ENCODE results near the gene RIPK4. TPM values are rescaled to one million over a fixed set of nuclear protein-coding genes. Genes with fewer than 3 reads are reported as not detected.
"Not testable (repeated sequence)": the region's sequence is repeated elsewhere in the genome, so short reads cannot be mapped to it uniquely, and the experiment has no call there.

The RIPK4 gene
- total RNA-seq, 2 experiments from 2014 or later, result 0.56 to 0.64 TPM

DNA sequence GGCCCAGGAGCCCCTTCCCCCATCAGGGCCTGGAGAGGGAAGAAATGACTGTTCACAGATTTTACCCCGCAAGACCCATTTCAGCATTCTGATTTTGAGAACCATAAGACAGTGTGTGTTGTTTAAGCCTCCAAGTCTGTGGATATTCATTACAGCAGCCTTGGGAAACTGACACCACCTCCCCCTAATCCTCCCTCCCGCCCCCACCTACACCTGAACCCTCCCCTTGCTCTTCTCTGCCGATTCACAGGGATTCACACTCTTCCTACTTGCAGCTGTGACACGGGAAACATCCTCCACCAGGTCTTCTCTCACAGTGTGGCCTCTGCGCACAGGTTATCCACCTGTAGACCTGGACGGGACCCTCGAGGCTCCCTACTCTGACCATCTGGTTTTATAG, 50.1 kb downstream of the RIPK4 start:
- CTCF ChIA-PET, result no interaction called here
- POLR2A ChIA-PET, result no interaction called here
- Mint-ChIP-seq H3K36me3 (ENCODE audit: low read depth) (no peaks in the 10 kb centered on the region), H3K4me1 (peaks cover 5% of the 10 kb centered on the region), H3K27ac (no peak overlapping the region), H3K4me3 (no peak overlapping the region), H3K27me3 (peaks cover 17% of the 10 kb centered on the region), H3K9me3 (ENCODE audit: low read depth) (no peaks in the 10 kb centered on the region)
- ATAC-seq, result no peak
- no peak for DNase-seq
- intact Hi-C loops (cut with DNase I, micrococcal nuclease), result no loop called here

GRCh38 chr21:41715649-41716281, 51.1 kb downstream of the RIPK4 start:
- ATAC-seq, result no peak

GRCh38 chr21:41714299-41714865, 52.5 kb downstream of the RIPK4 start:
- DNase-seq; H3K4me1 Mint-ChIP-seq; H3K9me3 Mint-ChIP-seq (ENCODE audit: low read depth); ATAC-seq; CTCF ChIA-PET; H3K4me3 Mint-ChIP-seq; H3K27ac Mint-ChIP-seq; H3K36me3 Mint-ChIP-seq (ENCODE audit: low read depth); POLR2A ChIA-PET; intact Hi-C loops (cut with DNase I, micrococcal nuclease): not testable (repeated sequence)
- peaks cover 14% of the 10 kb centered on the region for H3K27me3 Mint-ChIP-seq

More at GRCh38 chr21:41715649-41716281, 51.1 kb downstream of the RIPK4 start:
- POLR2A ChIA-PET, result no interaction called here
- H3K4me1 Mint-ChIP-seq, result peaks cover 5% of the 10 kb centered on the region
- intact Hi-C loops (cut with DNase I, micrococcal nuclease), result no loop called here
- no peak overlapping the region for H3K27ac Mint-ChIP-seq
- CTCF ChIA-PET, result no interaction called here
- no peak overlapping the region for H3K4me3 Mint-ChIP-seq
- H3K27me3 Mint-ChIP-seq, result peaks cover 17% of the 10 kb centered on the region
- no peaks in the 10 kb centered on the region for H3K36me3 Mint-ChIP-seq (ENCODE audit: low read depth)
- no peak for DNase-seq
- no peaks in the 10 kb centered on the region for H3K9me3 Mint-ChIP-seq (ENCODE audit: low read depth)

- DNase-seq (no peak), ATAC-seq (no peak)
- Mint-ChIP-seq H3K27me3 (peaks cover 18% of the 10 kb centered on the region), H3K4me3 (no peak overlapping the region), H3K27ac (no peak overlapping the region), H3K36me3 (ENCODE audit: low read depth) (no peaks in the 10 kb centered on the region), H3K4me1 (peaks cover 5% of the 10 kb centered on the region), H3K9me3 (ENCODE audit: low read depth) (no peaks in the 10 kb centered on the region)
- intact Hi-C loops (cut with DNase I, micrococcal nuclease), result no loop called here
- POLR2A ChIA-PET, result no interaction called here
- CTCF ChIA-PET, result no interaction called here
These were observed 53.2 kb downstream of the RIPK4 start for GRCh38 chr21:41713495-41714281.

DNA sequence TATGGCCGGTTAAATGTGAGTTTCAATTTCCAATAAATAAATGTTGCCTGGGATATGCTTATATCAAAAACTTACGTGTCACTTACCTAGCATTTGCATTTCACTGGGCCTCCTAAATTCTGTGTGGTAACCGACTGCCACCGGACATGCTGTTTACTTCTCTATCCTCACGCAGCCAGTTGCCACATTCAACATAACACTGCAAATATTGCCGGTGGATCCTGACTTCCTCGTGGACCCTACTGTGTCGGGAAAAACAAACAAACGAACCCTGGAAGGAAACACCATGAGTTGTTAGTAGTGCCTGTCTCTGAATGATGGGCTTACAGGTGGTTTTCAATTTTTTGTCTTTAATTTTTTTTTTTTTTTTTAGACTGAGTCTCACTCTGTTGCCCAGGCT, 54.1 kb downstream of the RIPK4 start:
- no peak overlapping the region for H3K27ac Mint-ChIP-seq
- ChIA-PET POLR2A (no interaction called here), CTCF (no interaction called here)
- H3K27me3 Mint-ChIP-seq, result peaks cover 21% of the 10 kb centered on the region
- DNase-seq (no peak), ATAC-seq (no peak)
- H3K36me3 Mint-ChIP-seq (ENCODE audit: low read depth), result no peaks in the 10 kb centered on the region
- H3K4me3 Mint-ChIP-seq, result no peak overlapping the region
- intact Hi-C loops (cut with DNase I, micrococcal nuclease), result no loop called here
- H3K4me1 Mint-ChIP-seq, result peaks cover under 1% of the 10 kb centered on the region
- no peaks in the 10 kb centered on the region for H3K9me3 Mint-ChIP-seq (ENCODE audit: low read depth)

- H3K4me1 Mint-ChIP-seq, result peaks cover 4% of the 10 kb centered on the region
- intact Hi-C loops (cut with DNase I, micrococcal nuclease), result no loop called here
- CTCF ChIA-PET, result no interaction called here
- POLR2A ChIA-PET, result no interaction called here
- no peak overlapping the region for H3K4me3 Mint-ChIP-seq
- H3K36me3 Mint-ChIP-seq (ENCODE audit: low read depth), result no peaks in the 10 kb centered on the region
- no peak for DNase-seq
- ATAC-seq, result no peak
- H3K27me3 Mint-ChIP-seq, result peaks cover 21% of the 10 kb centered on the region
- H3K9me3 Mint-ChIP-seq (ENCODE audit: low read depth), result peaks cover 3% of the 10 kb centered on the region
- H3K27ac Mint-ChIP-seq, result no peak overlapping the region
These were observed 54.7 kb downstream of the RIPK4 start for GRCh38 chr21:41712201-41712600.

DNA sequence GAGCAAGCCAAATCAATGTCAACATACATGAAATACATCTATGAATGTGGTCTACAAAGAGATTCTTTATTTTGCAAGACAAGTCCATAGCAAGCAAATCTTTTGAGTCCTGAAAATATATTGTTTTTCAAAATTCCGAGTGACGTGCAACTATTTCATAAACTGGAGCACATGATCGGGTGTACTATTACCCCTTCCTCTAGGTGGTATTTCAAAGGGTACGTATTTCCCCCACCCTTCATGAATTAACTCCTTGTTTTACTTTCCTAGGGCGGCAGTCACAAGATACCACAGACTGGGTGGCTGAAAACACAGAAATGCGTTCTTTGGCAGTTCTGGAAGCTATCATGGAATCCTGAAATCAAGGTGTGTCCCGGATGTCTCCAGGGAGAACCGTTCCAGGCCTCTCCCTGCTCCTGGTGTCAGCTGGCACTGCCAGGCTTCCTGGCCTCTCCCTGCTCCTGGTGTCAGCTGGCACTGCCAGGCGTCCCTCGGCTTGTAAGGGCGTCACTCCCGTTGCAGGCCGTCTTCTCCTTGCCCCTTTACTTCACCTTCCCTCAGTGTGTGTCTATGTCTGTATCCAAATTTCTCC, 55.3 kb downstream of the RIPK4 start:
- Mint-ChIP-seq H3K9me3 (ENCODE audit: low read depth) (peaks cover 8% of the 10 kb centered on the region), H3K4me1 (peaks cover 9% of the 10 kb centered on the region), H3K27me3 (peaks cover 21% of the 10 kb centered on the region), H3K4me3 (no peak overlapping the region), H3K36me3 (ENCODE audit: low read depth) (no peaks in the 10 kb centered on the region), H3K27ac (no peak overlapping the region)
- CTCF ChIA-PET, result no interaction called here
- intact Hi-C loops (cut with DNase I, micrococcal nuclease), result no loop called here
- POLR2A ChIA-PET, result no interaction called here
- DNase-seq (no peak), ATAC-seq (no peak)

GRCh38 chr21:41710823-41711160, 56.1 kb downstream of the RIPK4 start:
- POLR2A ChIA-PET, result no interaction called here
- no peaks in the 10 kb centered on the region for H3K36me3 Mint-ChIP-seq (ENCODE audit: low read depth)
- DNase-seq (no peak), ATAC-seq (no peak)
- peaks cover 9% of the 10 kb centered on the region for H3K4me1 Mint-ChIP-seq
- H3K4me3 Mint-ChIP-seq, result no peak overlapping the region
- H3K27ac Mint-ChIP-seq, result no peak overlapping the region
- intact Hi-C loops (cut with DNase I, micrococcal nuclease), result no loop called here
- peaks cover 20% of the 10 kb centered on the region for H3K27me3 Mint-ChIP-seq
- H3K9me3 Mint-ChIP-seq (ENCODE audit: low read depth), result peaks cover 8% of the 10 kb centered on the region
- CTCF ChIA-PET, result no interaction called here

- ChIA-PET CTCF (interaction anchor here (0.7 kb wide), 1 partner anchor 36 kb away, joined by 4 read pairs; no protein-coding TSS in a partner anchor), POLR2A (no interaction called here)
- H3K27ac Mint-ChIP-seq, result no peak overlapping the region
- peaks cover 20% of the 10 kb centered on the region for H3K27me3 Mint-ChIP-seq
- ATAC-seq, result no peak
- H3K36me3 Mint-ChIP-seq (ENCODE audit: low read depth), result no peaks in the 10 kb centered on the region
- H3K4me3 Mint-ChIP-seq, result no peak overlapping the region
- intact Hi-C loops (cut with DNase I, micrococcal nuclease), result no loop called here
- DNase-seq, result no peak
- H3K4me1 Mint-ChIP-seq, result peaks cover 9% of the 10 kb centered on the region
- H3K9me3 Mint-ChIP-seq (ENCODE audit: low read depth), result peaks cover 8% of the 10 kb centered on the region
These were observed 56.7 kb downstream of the RIPK4 start for GRCh38 chr21:41709965-41710822.

GRCh38 chr21:41709166-41709565, 57.7 kb downstream of the RIPK4 start:
- Mint-ChIP-seq H3K4me3 (no peak overlapping the region), H3K4me1 (peaks cover 9% of the 10 kb centered on the region), H3K36me3 (ENCODE audit: low read depth) (no peaks in the 10 kb centered on the region), H3K27ac (no peak overlapping the region), H3K9me3 (ENCODE audit: low read depth) (peaks cover 8% of the 10 kb centered on the region), H3K27me3 (peaks cover 16% of the 10 kb centered on the region)
- intact Hi-C loops (cut with DNase I, micrococcal nuclease), result no loop called here
- no peak for DNase-seq
- ATAC-seq, result no peak
- ChIA-PET POLR2A (no interaction called here), CTCF (interaction anchor here (0.6 to 0.8 kb wide), 3 partner anchors 33 to 159 kb away, joined by 3 to 4 read pairs (median 3); no protein-coding TSS in a partner anchor)

GRCh38 chr21:41707960-41708330, 58.9 kb downstream of the RIPK4 start:
- Mint-ChIP-seq H3K9me3 (ENCODE audit: low read depth) (peaks cover 8% of the 10 kb centered on the region), H3K4me1 (peaks cover 9% of the 10 kb centered on the region), H3K27ac (no peak overlapping the region), H3K27me3 (peaks cover 14% of the 10 kb centered on the region), H3K4me3 (no peak overlapping the region), H3K36me3 (ENCODE audit: low read depth) (no peaks in the 10 kb centered on the region)
- POLR2A ChIA-PET, result no interaction called here
- DNase-seq (no peak), ATAC-seq (no peak)
- CTCF ChIA-PET, result no interaction called here
- intact Hi-C loops (cut with DNase I, micrococcal nuclease), result no loop called here
